Neuronal stem cell (in vitro differentiated cells): ENCODE results near the gene MICU1.

Experiments
- DNase-seq: peaks from one replicate; pipeline ENCODE4 v3.0.0-alpha.2; 2013; ENCODE audit warnings: low spot score
- H2AFZ ChIP-seq: one replicate; pipeline ENCODE4 v1.6.1; 2013; ENCODE audit warnings: mild to moderate bottlenecking, low read length, inconsistent platforms
- H2AK5ac ChIP-seq: 2 replicates; pipeline ENCODE4 v1.6.1; 2013; ENCODE audit warnings: low read depth, mild to moderate bottlenecking, inconsistent platforms, low read length, moderate library complexity, mixed read lengths
- H2BK120ac ChIP-seq: 2 replicates; pipeline ENCODE4 v1.6.1; 2013; ENCODE audit warnings: low read depth, mild to moderate bottlenecking, inconsistent platforms, low read length, moderate library complexity, mixed read lengths
- H2BK12ac ChIP-seq: one replicate; pipeline ENCODE4 v1.6.1; 2013; ENCODE audit warnings: low read length, inconsistent platforms
- H2BK15ac ChIP-seq: 2 replicates; pipeline ENCODE4 v1.6.1; 2013; ENCODE audit warnings: mild to moderate bottlenecking, low read length, inconsistent platforms, mixed read lengths
- H2BK5ac ChIP-seq: one replicate; pipeline ENCODE4 v1.6.1; 2013; ENCODE audit warnings: inconsistent platforms, mild to moderate bottlenecking, low read length, moderate library complexity
- H3K14ac ChIP-seq: one replicate; pipeline ENCODE4 v1.6.1; 2013; ENCODE audit warnings: low read length, inconsistent platforms
- H3K18ac ChIP-seq: 2 replicates; pipeline ENCODE4 v1.6.1; 2013; ENCODE audit warnings: low read length, inconsistent platforms
- H3K23ac ChIP-seq: 2 replicates; pipeline ENCODE4 v1.6.1; 2013; ENCODE audit warnings: low read depth, mild to moderate bottlenecking, mixed read lengths, low read length, inconsistent platforms; ENCODE audit not compliant: poor library complexity
- H3K27ac ChIP-seq: replicated peaks from 3 replicates; pipeline ENCODE4 v1.5.1; 2013; ENCODE audit warnings: low read length, inconsistent platforms
- H3K27me3 ChIP-seq, 3 experiments: 2 replicates each; pipeline ENCODE4 v1.6.1; 2013; ENCODE audit warnings: low read length in 3 of 3, mild to moderate bottlenecking in 2 of 3, inconsistent platforms in 1 of 3, low read depth in 1 of 3, mixed read lengths in 1 of 3, moderate library complexity in 1 of 3; ENCODE audit not compliant: control insufficient read depth in 3 of 3, insufficient read depth in 3 of 3
- H3K36me3 ChIP-seq, 2 donors: replicated peaks in 1 of 2; 2 replicates each; pipeline ENCODE4 v1.6.1; 2013; ENCODE audit warnings: low read length in 2 of 2; ENCODE audit not compliant: control insufficient read depth in 2 of 2, insufficient read depth in 2 of 2
- H3K4ac ChIP-seq: 2 replicates; pipeline ENCODE4 v1.6.1; 2013; ENCODE audit warnings: inconsistent platforms, mild to moderate bottlenecking, low read length, moderate library complexity
- H3K4me1 ChIP-seq, 2 donors: 1 replicate in 1 of 2; 2 replicates in 1 of 2; pipeline ENCODE4 v1.6.1; 2013; ENCODE audit warnings: low read length in 2 of 2, low read depth in 1 of 2; ENCODE audit not compliant: control insufficient read depth in 2 of 2, insufficient read depth in 1 of 2
- H3K4me2 ChIP-seq: one replicate; pipeline ENCODE4 v1.6.1; 2013; ENCODE audit warnings: mild to moderate bottlenecking, low read length, inconsistent platforms; ENCODE audit not compliant: insufficient read depth, poor library complexity, severe bottlenecking
- H3K4me3 ChIP-seq, 2 donors: 2 replicates each; pipeline ENCODE4 v1.5.1; 2013; ENCODE audit warnings: low read length in 2 of 2, mild to moderate bottlenecking in 2 of 2, inconsistent platforms in 1 of 2, moderate library complexity in 1 of 2
- H3K79me1 ChIP-seq: one replicate; pipeline ENCODE4 v1.6.1; 2013; ENCODE audit warnings: low read depth, mild to moderate bottlenecking, inconsistent platforms, low read length, moderate library complexity
- H3K9ac ChIP-seq: one replicate; pipeline ENCODE4 v1.6.1; 2013; ENCODE audit warnings: mild to moderate bottlenecking, low read depth, low read length, inconsistent platforms; ENCODE audit not compliant: poor library complexity
- H3K9me3 ChIP-seq, 2 donors: replicated peaks in 1 of 2; 2 replicates each; pipeline versions ENCODE3 to v1.6.1; 2013; ENCODE audit warnings: low read length in 2 of 2, mild to moderate bottlenecking in 2 of 2, inconsistent platforms in 1 of 2, low read depth in 1 of 2, mixed read lengths in 1 of 2, moderate library complexity in 1 of 2; ENCODE audit not compliant: control insufficient read depth in 2 of 2, insufficient read depth in 1 of 2
- H4K8ac ChIP-seq: one replicate; pipeline ENCODE4 v1.6.1; 2013; ENCODE audit warnings: low read depth, mild to moderate bottlenecking, inconsistent platforms, low read length, moderate library complexity
- H4K91ac ChIP-seq: one replicate; pipeline ENCODE4 v1.6.1; 2013; ENCODE audit warnings: low read length, low read depth, mild to moderate bottlenecking, inconsistent platforms; ENCODE audit not compliant: poor library complexity
- WGBS, 2 donors: extraction: QIAGEN DNeasy Blood & Tissue Kit; methylation state at CpG; one replicate each; pipeline ENCODE4 v1.1.7; 2013; ENCODE audit warnings: missing lambda C conversion rate in 2 of 2, mixed read lengths in 1 of 2; ENCODE audit not compliant: insufficient read length in 2 of 2, insufficient replicate concordance in 1 of 2; ENCODE audit errors: extremely low coverage in 2 of 2; 5-methylcytosine and 5-hydroxymethylcytosine counted together

MICU1 gene

GRCh38 chr10:72365106-72365895, 260.6 kb downstream of the MICU1 start:
- Histone ChIP-seq H2AK5ac (no peak overlapping the region), H3K4me3 (no peak overlapping the region), H3K4ac (no peak overlapping the region), H3K27ac (no peak overlapping the region), H3K23ac (no peak overlapping the region), H2BK120ac (no peak overlapping the region), H4K8ac (no peak overlapping the region), H3K14ac (no peak overlapping the region), H3K79me1 (no peaks in the 10 kb centered on the region), H3K18ac (no peak overlapping the region), H3K4me1 (peaks cover 0 to 2% of the 10 kb centered on the region in 2 donors), H2BK5ac (no peak overlapping the region), H2AFZ (no peak overlapping the region), H3K9ac (no peak overlapping the region), H4K91ac (no peak overlapping the region), H3K36me3 (peaks cover 0 to 32% of the 10 kb centered on the region in 2 donors), H3K4me2 (no peak overlapping the region), H2BK15ac (no peak overlapping the region), H2BK12ac (no peak overlapping the region), H3K27me3 (no peaks in the 10 kb centered on the region), H3K9me3 (no peaks in the 10 kb centered on the region)
- no peak for DNase-seq
- no CpG with 5 or more reads among the region's 7 CpGs for WGBS, 2 donors

DNA sequence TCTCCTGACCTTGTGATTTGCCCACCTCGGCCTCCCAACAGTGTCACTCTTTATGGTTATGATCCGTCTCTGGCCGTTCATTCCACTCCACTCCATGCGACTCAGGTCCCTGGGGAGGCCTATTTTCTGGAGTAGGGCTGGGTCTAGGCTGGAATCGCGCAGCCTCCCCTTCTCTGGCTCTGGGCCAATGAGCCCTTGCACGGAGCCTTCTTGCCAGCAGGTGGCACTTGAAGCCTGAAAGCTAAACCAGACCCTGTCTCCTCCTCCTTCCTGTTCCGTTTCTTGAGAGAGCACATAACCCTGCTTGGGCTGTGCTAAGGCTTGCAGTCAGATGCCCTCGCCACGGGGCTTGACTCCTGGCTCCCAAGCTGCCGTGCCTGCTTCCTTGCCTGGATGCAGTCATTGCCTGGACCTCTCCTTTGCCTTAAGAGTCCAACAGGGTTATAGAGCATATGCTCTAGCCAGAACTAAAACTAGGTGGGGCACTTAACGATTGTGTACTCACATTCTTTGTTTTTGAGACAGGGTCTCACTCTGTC, 261.6 kb downstream of the MICU1 start:
- Histone ChIP-seq H2BK15ac (no peak overlapping the region), H2AK5ac (no peak overlapping the region), H3K4ac (no peak overlapping the region), H2BK120ac (no peak overlapping the region), H3K27ac (no peak overlapping the region), H3K4me3 (no peak overlapping the region), H3K9ac (no peak overlapping the region), H2BK12ac (no peak overlapping the region), H3K18ac (no peak overlapping the region), H2AFZ (peak overlapping the region; percentile 84), H3K36me3 (peaks cover 0 to 32% of the 10 kb centered on the region in 2 donors), H3K4me1 (peaks cover 0 to 2% of the 10 kb centered on the region in 2 donors), H3K4me2 (no peak overlapping the region), H3K9me3 (no peaks in the 10 kb centered on the region), H3K79me1 (no peaks in the 10 kb centered on the region), H3K14ac (no peak overlapping the region), H4K8ac (no peak overlapping the region), H2BK5ac (no peak overlapping the region), H3K23ac (no peak overlapping the region), H4K91ac (no peak overlapping the region), H3K27me3 (no peaks in the 10 kb centered on the region)
- DNase-seq: peak; percentile 74
- WGBS, 2 donors: no CpG with 5 or more reads among the region's 12 CpGs

GRCh38 chr10:72356987-72357386, 268.9 kb downstream of the MICU1 start:
- Histone ChIP-seq H3K23ac (no peak overlapping the region), H2BK5ac (no peak overlapping the region), H3K9me3 (no peaks in the 10 kb centered on the region), H3K27me3 (no peaks in the 10 kb centered on the region), H2AFZ (no peak overlapping the region), H2AK5ac (no peak overlapping the region), H4K91ac (no peak overlapping the region), H3K18ac (no peak overlapping the region), H2BK12ac (no peak overlapping the region), H3K79me1 (peaks cover 2% of the 10 kb centered on the region), H2BK120ac (no peak overlapping the region), H3K9ac (no peak overlapping the region), H3K14ac (no peak overlapping the region), H3K4ac (no peak overlapping the region), H3K36me3 (peaks cover 0 to 10% of the 10 kb centered on the region in 2 donors), H3K4me3 (no peak overlapping the region), H2BK15ac (no peak overlapping the region), H3K4me1 (peaks cover 0 to 6% of the 10 kb centered on the region in 2 donors), H3K27ac (no peak overlapping the region), H3K4me2 (no peak overlapping the region), H4K8ac (no peak overlapping the region)
- no peak for DNase-seq
- no CpG with 5 or more reads among the region's 4 CpGs for WGBS, 2 donors

- H3K4me2 ChIP-seq: no peak overlapping the region
- no peak overlapping the region for H2BK12ac ChIP-seq
- no peak for DNase-seq
- WGBS, 2 donors: 100% methylated on average over 2 of the region's 6 CpGs; no CpG with 5 or more reads in 1 of the 2 donors
- H3K4me3 ChIP-seq: no peak overlapping the region
- H4K8ac ChIP-seq: no peak overlapping the region
- no peak overlapping the region for H3K4ac ChIP-seq
- H3K23ac ChIP-seq: no peak overlapping the region
- H2AK5ac ChIP-seq: no peak overlapping the region
- H3K18ac ChIP-seq: no peak overlapping the region
- H2BK5ac ChIP-seq: no peak overlapping the region
- H3K9ac ChIP-seq: no peak overlapping the region
- H2AFZ ChIP-seq: no peak overlapping the region
- no peaks in the 10 kb centered on the region for H3K9me3 ChIP-seq
- peaks cover 0 to 6% of the 10 kb centered on the region in 2 donors for H3K4me1 ChIP-seq
- H3K79me1 ChIP-seq: peaks cover 7% of the 10 kb centered on the region
- no peaks in the 10 kb centered on the region for H3K27me3 ChIP-seq
- H3K14ac ChIP-seq: no peak overlapping the region
- no peak overlapping the region for H4K91ac ChIP-seq
- no peak overlapping the region for H2BK120ac ChIP-seq
- peaks cover 3 to 13% of the 10 kb centered on the region in 2 donors for H3K36me3 ChIP-seq
- no peak overlapping the region for H3K27ac ChIP-seq
- no peak overlapping the region for H2BK15ac ChIP-seq
Measured at GRCh38 chr10:72356115-72356514, 269.8 kb downstream of the MICU1 start.
